Mononuclear cell (primary cell): ENCODE results near the gene OBSCN. TPM values are rescaled to one million over a fixed set of nuclear protein-coding genes. Genes with fewer than 3 reads are reported as not detected.
"Not testable (repeated sequence)": the region's sequence is repeated elsewhere in the genome, so short reads cannot be mapped to it uniquely, and the experiment has no call there.

ENCODE experiments used
- H3K27me3 ChIP-seq: 2 replicates; pipeline ENCODE4 v1.6.0; 2011; ENCODE audit warnings: low read length, control low read depth; ENCODE audit not compliant: insufficient read depth
- H3K4me1 ChIP-seq: 2 replicates; pipeline ENCODE4 v1.5.1; 2011; ENCODE audit warnings: mild to moderate bottlenecking, low read length, control low read depth; ENCODE audit not compliant: insufficient read depth
- H3K4me3 ChIP-seq: 2 replicates; pipeline ENCODE4 v1.5.1; 2011; ENCODE audit warnings: mild to moderate bottlenecking, low read length, moderate library complexity
- H3K9me3 ChIP-seq: 2 replicates; pipeline ENCODE4 v1.5.1; 2011; ENCODE audit warnings: low read depth, mild to moderate bottlenecking, control low read depth, low read length
- total RNA-seq: library from RNA; depleted of rRNA; stranded (reverse); fragments of >200 nt; gene quantifications from one replicate; pipeline ENCODE4 v1.2.3, GENCODE V29; 2012

The OBSCN gene
- total RNA-seq, 1 donor, result 26.3 TPM

DNA sequence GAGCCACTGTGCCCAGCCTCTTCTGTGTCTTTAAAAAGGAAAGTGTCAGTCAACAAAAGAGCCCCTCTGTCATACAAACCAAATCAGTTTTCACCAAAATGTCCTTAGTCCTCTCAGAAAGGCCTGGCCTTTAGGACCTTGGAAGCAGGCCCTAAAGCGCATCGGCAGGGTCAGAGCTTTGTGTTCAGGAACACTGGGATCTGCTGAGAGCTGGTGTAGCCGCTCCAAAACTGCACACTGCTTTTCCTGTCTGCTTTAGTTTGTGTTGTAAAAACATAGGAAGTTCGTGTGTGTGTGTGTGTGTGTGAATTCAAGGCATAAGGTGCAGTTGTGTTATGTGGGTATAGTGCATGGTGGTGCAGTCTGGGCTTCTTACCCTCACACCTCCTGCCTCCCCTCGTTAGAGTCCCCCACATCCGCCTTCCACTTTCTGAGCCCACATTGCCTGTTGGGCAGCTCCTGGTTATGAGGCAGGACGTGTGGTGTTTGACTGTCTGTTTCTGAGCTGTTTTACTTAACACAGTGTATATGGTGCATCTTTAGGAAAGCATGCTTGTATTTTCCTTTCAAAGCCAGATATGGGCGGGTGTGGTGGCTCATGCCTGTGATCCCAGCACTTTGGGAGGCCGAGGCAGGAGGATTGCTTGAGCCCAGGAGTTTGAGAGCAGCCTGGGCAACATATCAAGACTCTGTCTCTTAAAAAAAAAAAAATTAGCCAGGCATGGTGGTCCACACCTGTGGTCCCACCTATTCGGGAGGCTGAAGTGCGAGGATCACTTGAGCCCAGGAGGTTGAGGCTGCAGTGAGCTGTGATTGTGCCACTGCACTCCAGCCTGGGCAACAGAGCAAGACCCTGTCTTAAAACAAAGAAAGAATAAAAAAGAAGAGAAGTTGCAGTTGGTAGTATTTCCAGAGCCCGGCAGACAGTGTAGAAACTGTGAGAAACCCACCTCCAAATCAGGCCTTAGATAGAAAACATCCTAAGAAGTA is 29.8 kb upstream of the OBSCN start:
- Histone ChIP-seq H3K4me1 (peaks cover 14% of the 10 kb centered on the region), H3K27me3 (no peaks in the 10 kb centered on the region), H3K9me3 (no peaks in the 10 kb centered on the region), H3K4me3 (no peak overlapping the region)

DNA sequence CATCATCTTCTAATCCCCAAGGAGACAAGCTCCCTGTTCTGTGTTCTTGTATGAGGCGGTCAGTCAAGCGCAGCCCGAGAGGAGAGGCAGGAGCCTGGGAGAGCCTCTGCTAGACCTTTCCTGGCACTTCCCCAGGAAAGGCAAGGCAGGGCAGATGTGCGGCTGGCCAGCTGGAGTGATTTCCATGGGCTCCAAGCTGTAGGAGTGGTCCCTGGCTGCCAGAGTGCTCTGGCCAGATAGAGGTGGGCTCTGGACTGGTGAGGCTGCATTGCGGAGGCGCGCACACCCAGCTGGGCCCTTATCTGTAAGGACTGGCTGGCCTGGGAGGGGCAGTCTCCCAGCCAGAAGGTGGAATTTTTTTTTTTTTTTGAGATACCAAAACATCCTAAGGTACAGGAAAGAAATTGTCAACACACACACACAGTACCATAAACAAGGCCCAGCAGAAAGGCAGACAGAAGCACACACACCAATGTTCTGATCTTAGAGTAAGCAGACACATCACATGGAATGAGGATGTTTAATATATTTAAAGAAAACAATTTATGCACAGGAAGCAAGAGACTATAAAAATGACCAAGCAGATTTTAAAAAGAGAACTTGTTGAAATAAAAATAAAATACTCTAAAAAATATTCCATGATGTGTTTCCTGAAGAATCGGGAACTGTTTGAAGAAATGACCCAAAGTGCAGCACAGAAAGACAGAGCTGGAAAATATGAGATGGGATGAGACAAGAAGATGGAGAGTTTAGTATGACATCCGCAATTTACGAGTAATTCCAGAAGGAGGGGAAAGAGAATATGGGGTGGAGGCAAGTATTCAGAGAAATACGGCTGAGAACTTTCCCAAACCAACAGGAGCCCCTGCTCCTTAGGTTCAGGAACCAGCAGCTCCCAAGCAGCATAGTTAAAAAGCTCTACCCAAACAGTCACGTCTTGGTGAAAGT is 28.8 kb upstream of the OBSCN start:
- Histone ChIP-seq H3K4me3 (no peak overlapping the region), H3K4me1 (peaks cover 14% of the 10 kb centered on the region), H3K27me3 (no peaks in the 10 kb centered on the region), H3K9me3 (no peaks in the 10 kb centered on the region)

DNA sequence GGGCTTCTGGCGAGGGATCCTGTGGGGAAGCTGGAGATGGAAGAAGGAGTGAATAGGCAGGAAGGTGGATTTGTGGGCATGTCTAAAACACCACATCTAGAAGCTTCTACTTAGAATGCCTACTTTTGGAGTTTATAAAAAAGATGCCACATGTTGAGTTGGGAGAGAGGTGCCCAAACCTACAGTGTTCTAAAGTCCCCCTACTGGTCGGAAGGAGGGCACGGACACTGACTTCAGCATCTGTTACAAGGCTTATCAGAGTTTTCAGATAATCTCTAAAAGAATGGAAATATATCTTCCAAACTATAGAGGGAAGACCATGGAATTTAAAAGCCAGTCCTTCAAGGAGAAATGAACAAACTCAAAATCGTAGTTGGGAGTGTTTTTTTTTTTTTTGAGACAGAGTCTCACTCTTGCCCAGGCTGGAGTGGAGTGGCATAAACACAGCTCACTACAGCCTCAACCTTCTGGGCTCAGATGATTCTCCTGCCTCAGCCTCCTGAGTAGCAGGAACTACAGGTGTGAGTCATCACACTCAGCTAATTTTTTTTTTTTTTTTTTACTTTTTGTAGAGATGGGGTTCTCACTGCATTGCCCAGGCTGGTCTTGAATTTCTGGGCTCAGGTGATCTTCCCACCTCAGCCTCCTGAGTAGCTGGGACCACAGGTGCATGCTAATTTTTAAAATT is 27.4 kb upstream of the OBSCN start:
- peaks cover 14% of the 10 kb centered on the region for H3K4me1 ChIP-seq
- H3K4me3 ChIP-seq, result no peak overlapping the region
- no peaks in the 10 kb centered on the region for H3K27me3 ChIP-seq
- H3K9me3 ChIP-seq, result no peaks in the 10 kb centered on the region

DNA sequence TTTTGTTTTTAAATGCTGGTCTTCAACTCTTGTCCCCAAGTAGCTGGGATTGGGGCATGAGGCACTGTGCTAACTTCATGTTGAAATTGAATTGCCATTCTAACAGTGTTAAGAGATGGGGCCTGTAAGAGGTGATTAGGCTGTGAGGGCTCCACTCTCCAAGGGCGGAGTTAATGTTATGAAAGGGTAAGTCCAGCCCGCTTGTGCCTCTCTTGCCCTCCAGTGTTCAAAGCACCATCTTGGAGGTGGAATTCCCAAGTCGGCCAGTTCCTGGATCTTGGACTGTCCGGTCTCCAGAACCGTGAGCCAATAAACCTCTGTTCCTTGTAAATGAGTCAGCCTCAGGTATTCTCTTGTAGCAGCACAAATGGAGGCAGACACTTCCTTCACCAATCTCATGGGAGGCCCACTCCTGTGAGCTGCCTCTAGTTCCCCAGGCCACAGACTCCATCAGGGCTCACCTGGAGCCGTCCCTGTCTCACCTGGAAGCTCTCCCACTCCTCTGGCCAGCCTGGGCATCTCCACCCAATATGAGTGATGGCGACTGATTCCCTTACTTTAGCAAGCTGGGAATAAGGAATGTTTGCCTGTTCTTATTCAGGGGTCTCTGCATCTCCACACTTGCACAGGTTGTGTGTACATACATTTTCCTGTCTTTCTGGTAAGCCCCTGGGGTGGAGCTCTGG is 26.7 kb upstream of the OBSCN start:
- H3K4me1 ChIP-seq, result peaks cover 14% of the 10 kb centered on the region
- no peak overlapping the region for H3K4me3 ChIP-seq
- no peaks in the 10 kb centered on the region for H3K27me3 ChIP-seq
- H3K9me3 ChIP-seq, result no peaks in the 10 kb centered on the region

DNA sequence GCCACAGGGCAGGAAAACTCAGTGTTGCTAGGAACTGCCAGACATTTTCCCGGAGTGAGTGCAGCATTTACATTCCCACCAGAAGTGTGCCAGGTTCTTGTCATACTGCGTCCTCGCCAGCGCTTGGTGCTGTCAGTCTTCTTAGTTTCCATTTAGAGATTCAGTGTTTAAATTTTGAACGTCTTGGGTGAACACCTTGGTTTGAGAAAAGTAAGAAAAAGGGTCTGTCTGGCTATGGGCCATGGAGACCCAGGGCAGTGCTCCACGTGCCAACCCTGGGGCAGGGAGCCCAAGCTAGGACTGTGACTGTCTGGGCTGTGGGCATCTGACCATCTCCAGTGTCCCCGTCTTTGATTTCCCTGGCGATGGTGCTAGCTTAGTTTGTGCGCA is 26.2 kb upstream of the OBSCN start:
- Histone ChIP-seq H3K4me3 (no peak overlapping the region), H3K9me3 (no peaks in the 10 kb centered on the region), H3K27me3 (no peaks in the 10 kb centered on the region), H3K4me1 (peaks cover 14% of the 10 kb centered on the region)

DNA sequence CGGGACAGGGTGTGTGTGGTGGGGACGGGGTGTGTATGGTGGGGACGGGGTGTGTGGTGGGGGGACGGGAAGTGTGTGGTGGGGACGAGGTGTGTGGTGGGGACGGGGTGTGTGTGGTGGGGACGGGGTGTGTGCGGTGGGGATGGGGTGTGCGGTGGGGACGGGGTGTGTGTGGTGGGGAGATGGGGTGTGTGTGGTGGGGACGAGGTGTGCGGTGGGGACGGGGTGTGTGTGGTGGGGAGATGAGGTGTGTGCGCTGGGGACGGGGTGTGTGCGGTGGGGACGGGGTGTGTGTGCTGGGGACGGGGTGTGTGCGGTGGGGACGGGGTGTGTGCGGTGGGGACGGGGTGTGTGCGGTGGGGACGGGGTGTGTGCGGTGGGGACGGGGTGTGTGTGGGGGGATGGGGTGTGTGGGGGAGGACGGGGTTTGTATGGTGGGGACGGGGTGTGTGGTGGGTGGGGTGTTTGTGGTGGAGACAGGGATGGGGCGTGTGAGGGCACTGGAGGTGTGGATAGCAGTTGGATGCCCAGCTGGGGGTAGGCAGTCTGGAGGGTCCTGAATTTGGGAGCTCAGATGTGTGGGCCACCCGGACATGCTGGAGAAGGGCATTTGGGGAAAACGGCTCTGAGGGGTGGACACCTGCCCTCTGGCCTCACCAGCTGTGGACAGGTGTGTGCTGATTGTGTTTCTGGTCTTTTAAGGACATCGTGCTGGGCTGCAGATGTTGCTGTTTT is 25.4 kb upstream of the OBSCN start:
- H3K9me3 ChIP-seq, result no peaks in the 10 kb centered on the region
- no peaks in the 10 kb centered on the region for H3K27me3 ChIP-seq
- H3K4me3 ChIP-seq, result no peak overlapping the region
- peaks cover 14% of the 10 kb centered on the region for H3K4me1 ChIP-seq

DNA sequence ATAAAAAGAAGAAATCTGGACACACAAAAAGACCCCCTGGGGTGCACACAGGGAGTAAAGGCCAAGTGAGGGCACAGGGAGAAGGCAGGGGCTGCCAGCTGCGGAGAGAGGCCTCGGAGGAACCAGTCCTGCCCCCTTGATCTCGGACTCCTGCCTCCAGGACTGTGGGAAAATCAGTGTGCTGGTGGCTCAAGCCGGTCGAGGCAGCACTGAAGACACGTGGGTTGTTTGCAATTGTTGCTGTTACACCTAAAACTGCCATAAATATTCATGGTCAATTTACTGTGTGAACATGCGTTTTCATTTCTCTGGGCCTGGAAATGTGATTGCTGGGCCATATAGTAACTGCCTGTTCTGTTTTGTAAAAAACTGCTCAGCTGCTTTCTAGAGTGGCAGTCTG is 23.7 kb upstream of the OBSCN start:
- H3K27me3 ChIP-seq, result no peaks in the 10 kb centered on the region
- H3K4me3 ChIP-seq, result no peak overlapping the region
- H3K4me1 ChIP-seq, result peaks cover 5% of the 10 kb centered on the region
- H3K9me3 ChIP-seq, result no peaks in the 10 kb centered on the region

DNA sequence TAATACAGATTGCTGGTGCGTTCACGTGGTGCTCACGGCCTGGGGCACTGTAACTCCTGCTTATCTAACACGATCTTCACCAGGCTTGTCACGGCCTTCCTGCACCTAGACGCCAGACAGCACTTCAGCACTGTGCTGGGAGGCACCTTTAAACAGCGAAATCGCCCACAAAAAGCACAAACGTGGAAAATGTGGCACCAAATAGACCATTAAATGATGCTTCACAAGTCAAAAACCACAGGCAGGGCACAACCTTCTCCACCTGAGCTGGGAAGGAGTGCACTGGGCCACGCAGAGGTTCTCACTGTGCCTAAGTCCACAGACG is 22.2 kb upstream of the OBSCN start:
- H3K4me1 ChIP-seq, result no peaks in the 10 kb centered on the region
- no peaks in the 10 kb centered on the region for H3K9me3 ChIP-seq
- H3K27me3 ChIP-seq, result no peaks in the 10 kb centered on the region
- H3K4me3 ChIP-seq, result no peak overlapping the region

DNA sequence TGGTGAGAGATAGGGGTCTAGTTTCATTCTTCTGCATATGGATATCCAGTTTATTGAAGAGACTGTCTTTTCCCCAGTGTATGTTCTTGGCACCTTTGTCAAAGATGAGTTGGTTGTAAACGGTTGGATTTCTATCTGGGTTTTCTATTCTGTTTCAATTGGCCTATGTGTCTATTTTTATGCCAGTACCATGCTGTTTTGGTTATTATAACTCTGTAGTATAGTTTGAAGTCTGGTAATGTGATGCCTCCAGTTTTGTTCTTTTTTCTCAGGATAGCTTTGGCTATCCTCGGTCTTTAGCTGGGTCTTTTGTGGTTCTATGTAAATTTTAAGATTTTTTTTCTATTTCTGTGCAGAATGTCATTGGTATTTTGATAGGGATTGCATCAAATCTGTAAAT is 19.6 kb upstream of the OBSCN start:
- not testable (repeated sequence) for H3K9me3 ChIP-seq, H3K4me3 ChIP-seq, H3K27me3 ChIP-seq, H3K4me1 ChIP-seq

DNA sequence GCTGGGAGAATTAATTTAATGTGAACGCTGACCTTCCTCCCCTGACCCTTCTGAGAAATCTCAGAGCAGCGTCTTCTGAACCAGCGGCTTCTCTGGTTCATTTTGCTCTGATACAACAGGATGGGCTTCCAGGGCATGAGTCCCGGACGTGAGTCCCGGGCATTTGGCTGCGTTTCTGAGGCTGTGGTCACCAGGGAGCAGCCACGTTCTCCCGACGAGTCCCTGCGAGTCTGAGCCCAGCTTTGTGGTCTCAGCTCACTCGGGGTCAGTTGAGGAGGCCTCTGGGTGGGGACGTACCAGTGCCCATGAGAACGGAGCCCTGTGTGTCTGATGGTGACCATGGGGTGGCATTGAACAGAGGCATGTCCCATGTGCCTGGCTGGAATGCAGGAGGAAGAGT is 17.7 kb upstream of the OBSCN start:
- H3K4me3 ChIP-seq, result no peak overlapping the region
- H3K27me3 ChIP-seq, result no peaks in the 10 kb centered on the region
- no peaks in the 10 kb centered on the region for H3K9me3 ChIP-seq
- H3K4me1 ChIP-seq, result no peaks in the 10 kb centered on the region

DNA sequence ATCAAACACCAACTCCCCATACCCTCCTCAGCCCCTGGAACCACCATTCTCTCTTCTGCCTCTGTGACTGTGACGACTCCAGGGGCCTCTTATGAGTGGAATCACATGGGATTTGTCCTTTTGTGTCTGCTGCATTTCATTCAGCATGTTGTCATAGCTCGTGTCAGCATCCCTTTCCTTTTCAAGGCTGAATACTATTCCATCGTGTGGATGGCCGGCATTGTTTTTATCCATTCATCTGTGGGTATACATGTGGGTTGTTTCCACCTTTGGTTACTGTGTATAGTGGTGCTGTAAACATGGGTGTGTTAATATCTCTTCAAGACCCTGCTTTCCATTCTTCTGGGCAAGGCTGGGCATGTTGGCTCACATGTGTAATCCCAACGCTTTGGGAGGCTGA is 17.1 kb upstream of the OBSCN start:
- Histone ChIP-seq H3K27me3 (no peaks in the 10 kb centered on the region), H3K4me1 (no peaks in the 10 kb centered on the region), H3K9me3 (no peaks in the 10 kb centered on the region), H3K4me3 (no peak overlapping the region)

DNA sequence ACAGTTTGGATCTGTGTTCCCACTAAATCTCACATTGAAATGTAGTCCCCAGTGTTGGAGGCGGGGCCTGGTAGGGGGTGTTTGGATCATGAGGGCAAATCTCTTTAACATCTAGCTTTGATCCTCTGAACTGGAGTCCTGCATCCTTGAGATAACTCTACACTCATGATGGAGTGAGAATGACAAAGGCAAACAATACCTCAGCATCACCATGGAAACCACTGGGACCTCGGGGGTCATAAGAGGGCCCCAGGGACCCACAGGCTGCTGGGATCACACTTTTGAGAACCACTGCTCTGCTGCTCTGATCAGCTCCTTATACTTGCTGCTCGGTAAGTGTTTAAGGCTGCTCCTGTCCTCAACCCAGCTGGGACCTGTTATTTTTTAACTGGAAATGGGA is 13.4 kb upstream of the OBSCN start:
- Histone ChIP-seq H3K4me3 (no peak overlapping the region), H3K4me1 (no peaks in the 10 kb centered on the region), H3K9me3 (peaks cover 8% of the 10 kb centered on the region), H3K27me3 (no peaks in the 10 kb centered on the region)

DNA sequence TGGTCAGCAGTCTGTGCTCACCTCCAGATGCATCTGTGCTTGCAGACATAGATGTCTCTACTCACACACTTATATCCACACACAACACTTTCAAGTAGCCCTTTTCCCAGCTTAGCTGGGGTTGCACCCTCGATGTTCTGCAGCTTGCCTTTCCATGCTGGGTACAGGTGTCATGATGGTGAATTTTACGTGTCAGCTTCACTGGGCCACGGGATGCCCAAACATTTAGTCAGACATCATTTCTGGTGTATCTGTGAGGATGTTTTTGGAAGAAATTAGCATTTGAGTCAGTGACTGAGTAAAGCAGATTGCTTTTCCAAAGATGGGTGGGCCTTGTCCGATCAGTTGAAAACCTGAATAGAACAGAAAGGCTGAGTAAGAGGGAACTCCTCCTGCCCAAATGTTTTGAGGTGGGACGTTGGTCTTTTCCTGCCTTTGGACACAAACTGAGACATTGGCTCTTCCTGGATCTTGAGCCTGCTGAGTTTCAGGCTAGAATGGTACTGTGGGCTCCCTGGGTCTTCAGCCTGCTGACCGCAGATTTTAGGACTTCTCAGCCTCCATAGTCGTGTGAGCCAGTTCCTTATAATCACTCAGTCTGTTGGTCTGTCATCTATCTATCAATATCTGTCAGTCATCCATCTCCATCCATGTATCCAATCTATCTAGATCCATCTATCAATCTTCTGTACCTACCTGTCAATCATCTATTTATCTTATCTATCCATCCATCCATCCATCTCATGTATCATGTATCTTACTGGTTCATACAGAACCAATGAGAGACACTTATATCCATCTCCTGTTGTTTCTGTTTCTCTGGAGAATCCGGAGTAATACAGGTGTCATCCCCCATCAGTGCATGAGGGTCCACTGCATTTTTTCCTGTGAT is 12.7 kb upstream of the OBSCN start:
- Histone ChIP-seq H3K4me1 (no peaks in the 10 kb centered on the region), H3K9me3 (peaks cover 13% of the 10 kb centered on the region), H3K27me3 (no peaks in the 10 kb centered on the region), H3K4me3 (no peak overlapping the region)
